ENCODE measurements around the gene MEX3A. TPM values are rescaled to one million over a fixed set of nuclear protein-coding genes. Genes with fewer than 3 reads are reported as not detected.

The MEX3A gene
- total and polyA plus RNA-seq, 10 donors: 0.11 to 0.76 (median 0.30) TPM

DNA sequence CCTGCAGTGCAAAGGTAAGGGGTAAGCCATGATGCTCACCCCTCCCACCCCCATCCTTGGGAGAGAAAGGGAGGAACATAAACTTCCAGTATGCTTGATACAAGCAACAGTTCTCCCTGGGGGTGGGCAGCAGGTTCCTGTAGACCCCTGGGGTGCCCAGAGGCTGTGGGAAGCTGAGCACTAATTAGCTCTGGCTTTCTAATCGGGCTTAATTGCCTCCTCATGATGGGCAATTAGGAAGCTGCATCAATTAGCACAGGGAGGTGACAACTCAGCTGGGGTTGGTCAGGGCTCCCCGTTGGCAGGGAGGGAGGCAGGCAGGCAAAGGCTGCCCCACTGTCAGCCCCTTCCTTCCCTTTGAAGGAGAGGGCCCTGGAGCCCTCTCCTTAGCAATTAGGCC lies 16.5 kb upstream of the MEX3A start:
- intact Hi-C loops (cut with DNase I; ENCODE audit: low total_unique reads): no loop called here
- TF ChIP-seq, protein P1, sequence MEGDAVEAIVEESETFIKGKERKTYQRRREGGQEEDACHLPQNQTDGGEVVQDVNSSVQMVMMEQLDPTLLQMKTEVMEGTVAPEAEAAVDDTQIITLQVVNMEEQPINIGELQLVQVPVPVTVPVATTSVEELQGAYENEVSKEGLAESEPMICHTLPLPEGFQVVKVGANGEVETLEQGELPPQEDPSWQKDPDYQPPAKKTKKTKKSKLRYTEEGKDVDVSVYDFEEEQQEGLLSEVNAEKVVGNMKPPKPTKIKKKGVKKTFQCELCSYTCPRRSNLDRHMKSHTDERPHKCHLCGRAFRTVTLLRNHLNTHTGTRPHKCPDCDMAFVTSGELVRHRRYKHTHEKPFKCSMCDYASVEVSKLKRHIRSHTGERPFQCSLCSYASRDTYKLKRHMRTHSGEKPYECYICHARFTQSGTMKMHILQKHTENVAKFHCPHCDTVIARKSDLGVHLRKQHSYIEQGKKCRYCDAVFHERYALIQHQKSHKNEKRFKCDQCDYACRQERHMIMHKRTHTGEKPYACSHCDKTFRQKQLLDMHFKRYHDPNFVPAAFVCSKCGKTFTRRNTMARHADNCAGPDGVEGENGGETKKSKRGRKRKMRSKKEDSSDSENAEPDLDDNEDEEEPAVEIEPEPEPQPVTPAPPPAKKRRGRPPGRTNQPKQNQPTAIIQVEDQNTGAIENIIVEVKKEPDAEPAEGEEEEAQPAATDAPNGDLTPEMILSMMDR (IDR thresholded peaks at IDR 0.05 in 8 of 11, conservative IDR thresholded peaks at IDR 0.05 in 3 of 11): no peak
- TF ChIP-seq POLR2A (IDR thresholded peaks at IDR 0.05): no peak
- TF ChIP-seq POLR2AphosphoS5 (IDR thresholded peaks at IDR 0.05): no peak
- H3K36me3 ChIP-seq: no peaks in the 10 kb centered on the region
- no peaks in the 10 kb centered on the region for H3K9me3 ChIP-seq
- no peak overlapping the region for H3K4me3 ChIP-seq
- no peak for DNase-seq
- H3K27ac ChIP-seq: peak overlapping the region in 1 of 8 donors; percentile 85
- H3K27me3 ChIP-seq (replicated peaks in 1 of 7): peaks cover 0 to 6% (median 0%) of the 10 kb centered on the region in 7 donors
- peaks cover 23 to 68% (median 48%) of the 10 kb centered on the region in 6 donors for H3K4me1 ChIP-seq
- WGBS, 5 donors: 72 to 98% (median 84%) methylated on average over 2 of the region's 2 CpGs

GRCh38 chr1:156097499-156098178 lies 15.4 kb upstream of the MEX3A start:
- intact Hi-C loops (cut with DNase I; ENCODE audit: low total_unique reads): no loop called here
- TF ChIP-seq POLR2A (IDR thresholded peaks at IDR 0.05) (no peak), POLR2AphosphoS5 (IDR thresholded peaks at IDR 0.05) (no peak)
- TF ChIP-seq, protein P1 (IDR thresholded peaks at IDR 0.05 in 8 of 11, conservative IDR thresholded peaks at IDR 0.05 in 3 of 11): no peak
- DNase-seq: no peak
- Histone ChIP-seq H3K4me1 (peaks cover 18 to 57% (median 38%) of the 10 kb centered on the region in 6 donors), H3K9me3 (no peaks in the 10 kb centered on the region), H3K4me3 (peak overlapping the region in 1 of 8 donors; percentile 46), H3K36me3 (no peaks in the 10 kb centered on the region), H3K27ac (peak overlapping the region in 7 of 8 donors; percentile 58 to 85 (median 76)), H3K27me3 (replicated peaks in 1 of 7) (peaks cover 0 to 6% (median 0%) of the 10 kb centered on the region in 7 donors)
- WGBS, 5 donors: 77 to 86% (median 78%) methylated on average over 9 of the region's 9 CpGs

DNA sequence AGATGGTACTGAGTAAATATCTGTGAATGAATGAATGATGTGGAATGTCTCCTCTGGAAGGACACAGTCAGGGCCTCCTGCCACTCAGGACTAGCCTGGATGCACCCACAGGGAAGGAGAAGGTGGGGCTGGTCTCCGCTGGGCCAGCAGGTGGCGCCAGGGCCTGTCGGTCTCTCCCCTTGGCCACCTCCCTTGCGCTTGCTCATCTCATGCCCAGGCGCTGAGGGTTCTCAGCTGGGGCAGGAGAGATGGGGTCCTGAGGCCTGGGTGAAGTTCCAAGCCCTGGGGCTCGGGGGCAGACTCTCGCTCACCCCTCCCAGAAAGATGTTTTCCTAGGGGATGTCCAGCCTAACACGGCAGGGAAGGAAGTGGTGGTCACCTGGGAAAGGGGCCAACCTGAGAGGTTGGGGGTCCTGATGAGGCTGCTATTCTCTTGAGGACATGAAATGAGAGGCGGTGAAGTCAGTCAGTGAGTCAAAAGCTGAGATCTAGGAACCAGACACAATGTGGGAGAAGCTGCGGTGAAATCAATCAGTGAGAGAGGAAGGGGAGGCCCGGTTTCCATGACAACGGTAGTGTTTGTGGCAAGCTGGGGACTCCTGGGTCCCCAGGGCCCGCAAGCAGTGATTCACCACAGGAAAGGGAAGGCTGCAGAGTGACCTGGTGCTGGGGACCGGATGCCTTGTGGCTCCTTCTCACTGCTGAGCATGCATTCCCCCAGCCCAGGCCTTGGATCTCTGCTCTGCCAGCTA lies 14.6 kb upstream of the MEX3A start:
- Histone ChIP-seq H3K9me3 (no peaks in the 10 kb centered on the region), H3K4me1 (peaks cover 18 to 49% (median 34%) of the 10 kb centered on the region in 6 donors), H3K36me3 (no peaks in the 10 kb centered on the region), H3K4me3 (peak overlapping the region in 2 of 8 donors; percentile 7 to 46), H3K27me3 (replicated peaks in 1 of 7) (peaks cover 0 to 1% (median 0%) of the 10 kb centered on the region in 7 donors), H3K27ac (peak overlapping the region; percentile 49 to 85 (median 76))
- intact Hi-C loops (cut with DNase I; ENCODE audit: low total_unique reads): no loop called here
- WGBS, 5 donors: 1 to 6% (median 3%) methylated on average over 13 to 14 of the region's 14 CpGs
- peak; percentile 96 for DNase-seq
- TF ChIP-seq, protein P1 (IDR thresholded peaks at IDR 0.05 in 8 of 11, conservative IDR thresholded peaks at IDR 0.05 in 3 of 11): peak; percentile 84 to 96 (median 94)
- TF ChIP-seq POLR2A (IDR thresholded peaks at IDR 0.05): no peak
- TF ChIP-seq POLR2AphosphoS5 (IDR thresholded peaks at IDR 0.05): peak; percentile 79 to 86 (median 81)
